Chondrocyte (in vitro differentiated cells): Measurements from ENCODE around the gene NPTX2. TPM values are rescaled to one million over a fixed set of nuclear protein-coding genes. Genes with fewer than 3 reads are reported as not detected.

Experiments used
- DNase-seq: peaks from one replicate; pipeline ENCODE4 v3.0.0; 2021; ENCODE audit warnings: mixed read lengths, low spot score
- H3K27ac Mint-ChIP-seq: one replicate; pipeline ENCODE4 v1.8.0; 2021; ENCODE audit warnings: mild to moderate bottlenecking, moderate library complexity, mixed read lengths; ENCODE audit not compliant: unreplicated experiment
- H3K27me3 Mint-ChIP-seq: 2 replicates; pipeline ENCODE4 v1.8.0; 2021; ENCODE audit warnings: low read depth, mixed read lengths
- H3K36me3 Mint-ChIP-seq: 2 replicates; pipeline ENCODE4 v1.8.0; 2021; ENCODE audit warnings: low read depth, mixed read lengths
- H3K4me1 Mint-ChIP-seq: 2 replicates; pipeline ENCODE4 v1.8.0; 2021; ENCODE audit warnings: low read depth, mild to moderate bottlenecking, mixed read lengths
- H3K4me3 Mint-ChIP-seq: one replicate; pipeline ENCODE4 v1.8.0; 2021; ENCODE audit warnings: mild to moderate bottlenecking, moderate library complexity, mixed read lengths; ENCODE audit not compliant: unreplicated experiment
- H3K9me3 Mint-ChIP-seq: 2 replicates; pipeline ENCODE4 v1.8.0; 2021; ENCODE audit warnings: low read depth, mixed read lengths
- CTCF ChIP-seq: fragments of 200-600 bp; sonication (generic); IDR thresholded peaks from 2 replicates; pipeline ENCODE4 v1.5.0; 2021; ENCODE audit warnings: antibody characterized with exemption, mild to moderate bottlenecking, moderate library complexity
- total RNA-seq: library from RNA; stranded (reverse); gene quantifications from 3 replicates; pipeline ENCODE4 v1.2.1, GENCODE V29; 2021

NPTX2 gene
- total RNA-seq, 1 donor from 2014 or later, result 5.5 TPM

- DNase-seq, result no peak
- peak overlapping the region; percentile 28 for H3K4me3 Mint-ChIP-seq
- no peak overlapping the region for H3K27ac Mint-ChIP-seq
- peaks cover 13% of the 10 kb centered on the region for H3K4me1 Mint-ChIP-seq
- H3K9me3 Mint-ChIP-seq, result no peaks in the 10 kb centered on the region
- H3K27me3 Mint-ChIP-seq, result peaks cover 48% of the 10 kb centered on the region
- TF ChIP-seq CTCF, result no peak
- H3K36me3 Mint-ChIP-seq, result no peaks in the 10 kb centered on the region
Observed at GRCh38 chr7:98618786-98619185, 1.7 kb downstream of the NPTX2 start.

GRCh38 chr7:98619450-98620321 is 2.6 kb downstream of the NPTX2 start:
- Mint-ChIP-seq H3K27me3 (peaks cover 47% of the 10 kb centered on the region), H3K4me3 (peak overlapping the region; percentile 25), H3K4me1 (peaks cover 13% of the 10 kb centered on the region), H3K27ac (no peak overlapping the region), H3K9me3 (no peaks in the 10 kb centered on the region), H3K36me3 (no peaks in the 10 kb centered on the region)
- no peak for DNase-seq
- TF ChIP-seq CTCF, result no peak

GRCh38 chr7:98621573-98622482 is 4.7 kb downstream of the NPTX2 start:
- H3K36me3 Mint-ChIP-seq, result no peaks in the 10 kb centered on the region
- H3K4me3 Mint-ChIP-seq, result no peak overlapping the region
- peaks cover 31% of the 10 kb centered on the region for H3K27me3 Mint-ChIP-seq
- no peak overlapping the region for H3K27ac Mint-ChIP-seq
- peaks cover 13% of the 10 kb centered on the region for H3K4me1 Mint-ChIP-seq
- DNase-seq, result no peak
- no peaks in the 10 kb centered on the region for H3K9me3 Mint-ChIP-seq
- TF ChIP-seq CTCF, result no peak

GRCh38 chr7:98622926-98623325 is 5.8 kb downstream of the NPTX2 start:
- no peak for DNase-seq
- Mint-ChIP-seq H3K4me3 (no peak overlapping the region), H3K4me1 (peaks cover 13% of the 10 kb centered on the region), H3K27me3 (peaks cover 31% of the 10 kb centered on the region), H3K36me3 (no peaks in the 10 kb centered on the region), H3K9me3 (no peaks in the 10 kb centered on the region), H3K27ac (no peak overlapping the region)
- TF ChIP-seq CTCF, result no peak

GRCh38 chr7:98624846-98625420 is 7.8 kb downstream of the NPTX2 start:
- Mint-ChIP-seq H3K4me3 (no peak overlapping the region), H3K4me1 (no peaks in the 10 kb centered on the region), H3K36me3 (no peaks in the 10 kb centered on the region), H3K27me3 (peaks cover 17% of the 10 kb centered on the region), H3K27ac (no peak overlapping the region), H3K9me3 (no peaks in the 10 kb centered on the region)
- DNase-seq, result no peak
- no peak for TF ChIP-seq CTCF
